ENCODE data around the gene C1orf159. TPM values are rescaled to one million over a fixed set of nuclear protein-coding genes. Genes with fewer than 3 reads are reported as not detected.
"Not testable (repeated sequence)": the region's sequence is repeated elsewhere in the genome, so short reads cannot be mapped to it uniquely, and the experiment has no call there.

The C1orf159 gene
- polyA plus RNA-seq, 2 of the 4 experiments (the other 2 are of a cell fraction) = 4.0 to 10.2 TPM

DNA sequence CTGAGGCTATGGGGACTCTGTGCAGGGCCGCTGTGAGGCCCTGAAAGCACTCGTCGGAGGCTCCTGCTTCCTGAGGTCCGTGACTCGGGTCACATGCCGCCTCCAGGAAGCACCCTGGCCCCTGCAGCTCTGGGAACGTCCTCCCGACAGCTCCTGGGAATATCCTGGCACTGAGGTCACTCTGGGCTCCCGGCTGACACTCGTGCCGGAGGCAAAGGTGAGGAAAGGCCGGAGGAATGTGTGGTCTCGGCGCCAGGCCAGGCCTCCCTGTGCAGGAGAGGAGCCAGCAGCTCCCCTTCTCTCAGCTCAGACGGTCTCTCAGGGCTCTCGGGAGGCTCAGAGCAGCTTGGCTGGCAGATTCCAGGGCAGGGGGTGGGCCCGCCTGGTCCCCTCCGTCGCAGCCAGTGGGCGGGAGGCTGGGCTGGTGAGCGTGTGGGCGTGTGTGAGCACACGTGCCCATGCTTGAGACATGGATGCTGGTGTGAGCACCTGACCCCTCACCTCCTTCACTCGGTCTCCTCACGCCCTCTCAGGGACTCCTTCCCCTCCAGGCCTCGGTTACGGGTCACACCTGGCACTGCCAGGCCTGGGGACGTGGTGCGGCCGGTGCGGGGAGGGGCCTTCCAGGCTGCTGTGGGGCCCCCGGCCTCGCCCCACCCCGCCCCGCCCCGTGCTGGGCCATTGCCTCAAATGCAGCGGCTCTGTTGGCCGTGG, 36.3 kb downstream of the C1orf159 start (continued):
- TF ChIP-seq, protein P1, sequence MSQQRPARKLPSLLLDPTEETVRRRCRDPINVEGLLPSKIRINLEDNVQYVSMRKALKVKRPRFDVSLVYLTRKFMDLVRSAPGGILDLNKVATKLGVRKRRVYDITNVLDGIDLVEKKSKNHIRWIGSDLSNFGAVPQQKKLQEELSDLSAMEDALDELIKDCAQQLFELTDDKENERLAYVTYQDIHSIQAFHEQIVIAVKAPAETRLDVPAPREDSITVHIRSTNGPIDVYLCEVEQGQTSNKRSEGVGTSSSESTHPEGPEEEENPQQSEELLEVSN (IDR thresholded peaks at IDR 0.05; ENCODE audit: borderline replicate concordance, low read depth) = peak; percentile 65
- TF ChIP-seq HDAC2 (IDR thresholded peaks at IDR 0.05) = no peak
- TF ChIP-seq FOSB (CRISPR knock-in tag; IDR thresholded peaks at IDR 0.05) = no peak

DNA sequence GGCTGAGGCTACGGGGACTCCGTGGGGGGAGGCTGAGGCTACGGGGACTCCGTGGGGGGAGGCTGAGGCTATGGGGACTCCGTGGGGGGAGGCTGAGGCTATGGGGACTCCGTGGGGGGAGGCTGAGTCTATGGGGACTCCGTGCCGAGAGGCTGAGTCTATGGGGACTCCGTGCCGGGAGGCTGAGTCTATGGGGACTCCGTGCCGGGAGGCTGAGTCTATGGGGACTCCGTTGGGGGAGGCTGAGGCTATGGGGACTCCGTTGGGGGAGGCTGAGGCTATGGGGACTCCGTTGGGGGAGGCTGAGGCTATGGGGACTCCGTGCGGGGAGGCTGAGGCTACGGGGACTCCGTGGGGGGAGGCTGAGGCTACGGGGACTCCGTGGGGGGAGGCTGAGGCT, 38.5 kb downstream of the C1orf159 start:
- H3K4me2 ChIP-seq; ATAC-seq; H3K4me3 ChIP-seq; POLR2A ChIA-PET; FAIRE-seq; H3K27ac ChIP-seq; CTCF ChIA-PET; H3K9me3 ChIP-seq; DNase-seq (ENCODE audit: low read depth in 1 of 2, low spot score in 1 of 2): not testable (repeated sequence)
- WGBS (ENCODE audit: missing lambda C conversion rate) = no CpG with 5 or more reads among the region's 21 CpGs
- peaks cover 21% of the 10 kb centered on the region for H3K4me1 ChIP-seq

DNA sequence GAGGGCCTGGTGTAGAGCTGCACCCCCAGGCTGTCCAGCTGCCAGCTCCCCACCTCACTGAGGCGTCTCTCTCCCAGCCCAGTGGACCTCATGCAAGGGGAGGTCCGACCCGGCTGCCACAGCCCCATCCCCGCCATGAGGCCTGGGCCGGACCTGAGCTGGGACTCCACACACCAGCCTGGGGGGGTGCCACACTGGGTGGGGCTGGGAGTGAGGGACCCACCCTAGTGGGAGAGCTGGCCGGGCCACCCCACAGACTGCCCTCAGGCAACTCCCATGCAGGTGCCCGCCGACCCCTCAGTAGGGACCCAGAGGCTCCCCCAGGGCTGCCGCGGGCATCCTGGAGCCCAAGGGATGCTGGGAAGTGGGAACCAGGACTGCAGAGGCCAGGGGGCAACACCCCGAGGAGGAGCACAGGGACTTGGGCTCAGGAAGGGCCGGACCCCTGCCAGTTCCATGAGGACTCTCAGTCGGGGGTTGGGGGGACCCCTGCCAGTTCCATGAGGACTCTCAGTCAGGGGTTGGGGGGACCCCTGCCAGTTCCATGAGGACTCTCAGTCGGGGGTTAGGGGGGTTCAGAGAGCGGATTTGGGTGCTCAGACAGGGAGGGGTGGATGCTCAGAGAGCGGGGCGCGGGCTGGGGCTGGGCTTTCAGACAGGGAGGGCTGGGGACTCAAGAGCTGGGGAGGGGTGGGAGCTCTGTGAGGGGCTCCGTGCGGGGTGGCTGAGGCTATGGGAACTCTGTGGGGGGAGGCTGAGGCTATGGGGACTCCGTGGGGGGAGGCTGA, 40.5 kb downstream of the C1orf159 start:
- Histone ChIP-seq H3K9me3 (no peaks in the 10 kb centered on the region), H3K4me3 (no peak overlapping the region), H3K4me1 (peaks cover 25% of the 10 kb centered on the region), H3K27ac (peak overlapping the region in 1 of 2 experiments; percentile 41; a peak in 2 of 6 replicates), H3K4me2 (no peak overlapping the region)
- ChIA-PET CTCF (interaction anchor here (1.2 to 1.5 kb wide), 2 partner anchors 12 to 47 kb away, joined by 4 to 7 read pairs; no protein-coding TSS in a partner anchor), POLR2A (no interaction called here)
- TF ChIP-seq, protein P2, sequence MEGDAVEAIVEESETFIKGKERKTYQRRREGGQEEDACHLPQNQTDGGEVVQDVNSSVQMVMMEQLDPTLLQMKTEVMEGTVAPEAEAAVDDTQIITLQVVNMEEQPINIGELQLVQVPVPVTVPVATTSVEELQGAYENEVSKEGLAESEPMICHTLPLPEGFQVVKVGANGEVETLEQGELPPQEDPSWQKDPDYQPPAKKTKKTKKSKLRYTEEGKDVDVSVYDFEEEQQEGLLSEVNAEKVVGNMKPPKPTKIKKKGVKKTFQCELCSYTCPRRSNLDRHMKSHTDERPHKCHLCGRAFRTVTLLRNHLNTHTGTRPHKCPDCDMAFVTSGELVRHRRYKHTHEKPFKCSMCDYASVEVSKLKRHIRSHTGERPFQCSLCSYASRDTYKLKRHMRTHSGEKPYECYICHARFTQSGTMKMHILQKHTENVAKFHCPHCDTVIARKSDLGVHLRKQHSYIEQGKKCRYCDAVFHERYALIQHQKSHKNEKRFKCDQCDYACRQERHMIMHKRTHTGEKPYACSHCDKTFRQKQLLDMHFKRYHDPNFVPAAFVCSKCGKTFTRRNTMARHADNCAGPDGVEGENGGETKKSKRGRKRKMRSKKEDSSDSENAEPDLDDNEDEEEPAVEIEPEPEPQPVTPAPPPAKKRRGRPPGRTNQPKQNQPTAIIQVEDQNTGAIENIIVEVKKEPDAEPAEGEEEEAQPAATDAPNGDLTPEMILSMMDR (IDR thresholded peaks at IDR 0.05) = no peak
- TF ChIP-seq SREBF2 (IDR thresholded peaks at IDR 0.05) (no peak), HEYL (CRISPR knock-in tag; IDR thresholded peaks at IDR 0.05) (no peak), HOXB13 (CRISPR knock-in tag; IDR thresholded peaks at IDR 0.05; ENCODE audit: low read depth) (no peak), POLR2AphosphoS2 (conservative IDR thresholded peaks at IDR 0.05; ENCODE audit: low read length) (no peak), RAD21 (conservative IDR thresholded peaks at IDR 0.05 in 1 of 2, IDR thresholded peaks at IDR 0.05 in 1 of 2) (no peak), KDM5A (IDR thresholded peaks at IDR 0.05) (no peak), RNF2 (IDR thresholded peaks at IDR 0.05; ENCODE audit: borderline replicate concordance, low read depth) (no peak), NR3C1 (IDR thresholded peaks at IDR 0.05) (no peak), EHMT2 (IDR thresholded peaks at IDR 0.05; ENCODE audit: low read depth) (no peak), NPAS2 (CRISPR knock-in tag; IDR thresholded peaks at IDR 0.05; ENCODE audit: borderline replicate concordance) (no peak), ZFP36 (IDR thresholded peaks at IDR 0.05; ENCODE audit: borderline replicate concordance, partially characterized antibody) (no peak)
- TF ChIP-seq, protein P3, sequence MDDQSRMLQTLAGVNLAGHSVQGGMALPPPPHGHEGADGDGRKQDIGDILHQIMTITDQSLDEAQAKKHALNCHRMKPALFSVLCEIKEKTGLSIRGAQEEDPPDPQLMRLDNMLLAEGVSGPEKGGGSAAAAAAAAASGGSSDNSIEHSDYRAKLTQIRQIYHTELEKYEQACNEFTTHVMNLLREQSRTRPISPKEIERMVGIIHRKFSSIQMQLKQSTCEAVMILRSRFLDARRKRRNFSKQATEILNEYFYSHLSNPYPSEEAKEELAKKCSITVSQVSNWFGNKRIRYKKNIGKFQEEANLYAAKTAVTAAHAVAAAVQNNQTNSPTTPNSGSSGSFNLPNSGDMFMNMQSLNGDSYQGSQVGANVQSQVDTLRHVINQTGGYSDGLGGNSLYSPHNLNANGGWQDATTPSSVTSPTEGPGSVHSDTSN (IDR thresholded peaks at IDR 0.05) = no peak
- TF ChIP-seq, protein P4, sequence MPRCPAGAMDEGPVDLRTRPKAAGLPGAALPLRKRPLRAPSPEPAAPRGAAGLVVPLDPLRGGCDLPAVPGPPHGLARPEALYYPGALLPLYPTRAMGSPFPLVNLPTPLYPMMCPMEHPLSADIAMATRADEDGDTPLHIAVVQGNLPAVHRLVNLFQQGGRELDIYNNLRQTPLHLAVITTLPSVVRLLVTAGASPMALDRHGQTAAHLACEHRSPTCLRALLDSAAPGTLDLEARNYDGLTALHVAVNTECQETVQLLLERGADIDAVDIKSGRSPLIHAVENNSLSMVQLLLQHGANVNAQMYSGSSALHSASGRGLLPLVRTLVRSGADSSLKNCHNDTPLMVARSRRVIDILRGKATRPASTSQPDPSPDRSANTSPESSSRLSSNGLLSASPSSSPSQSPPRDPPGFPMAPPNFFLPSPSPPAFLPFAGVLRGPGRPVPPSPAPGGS (IDR thresholded peaks at IDR 0.05) = no peak
- TF ChIP-seq, protein P5, sequence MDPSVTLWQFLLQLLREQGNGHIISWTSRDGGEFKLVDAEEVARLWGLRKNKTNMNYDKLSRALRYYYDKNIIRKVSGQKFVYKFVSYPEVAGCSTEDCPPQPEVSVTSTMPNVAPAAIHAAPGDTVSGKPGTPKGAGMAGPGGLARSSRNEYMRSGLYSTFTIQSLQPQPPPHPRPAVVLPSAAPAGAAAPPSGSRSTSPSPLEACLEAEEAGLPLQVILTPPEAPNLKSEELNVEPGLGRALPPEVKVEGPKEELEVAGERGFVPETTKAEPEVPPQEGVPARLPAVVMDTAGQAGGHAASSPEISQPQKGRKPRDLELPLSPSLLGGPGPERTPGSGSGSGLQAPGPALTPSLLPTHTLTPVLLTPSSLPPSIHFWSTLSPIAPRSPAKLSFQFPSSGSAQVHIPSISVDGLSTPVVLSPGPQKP (IDR thresholded peaks at IDR 0.05; ENCODE audit: low read depth, low read length) = no peak
- TF ChIP-seq, protein P6, sequence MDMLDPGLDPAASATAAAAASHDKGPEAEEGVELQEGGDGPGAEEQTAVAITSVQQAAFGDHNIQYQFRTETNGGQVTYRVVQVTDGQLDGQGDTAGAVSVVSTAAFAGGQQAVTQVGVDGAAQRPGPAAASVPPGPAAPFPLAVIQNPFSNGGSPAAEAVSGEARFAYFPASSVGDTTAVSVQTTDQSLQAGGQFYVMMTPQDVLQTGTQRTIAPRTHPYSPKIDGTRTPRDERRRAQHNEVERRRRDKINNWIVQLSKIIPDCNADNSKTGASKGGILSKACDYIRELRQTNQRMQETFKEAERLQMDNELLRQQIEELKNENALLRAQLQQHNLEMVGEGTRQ (IDR thresholded peaks at IDR 0.05) = no peak
- WGBS (ENCODE audit: missing lambda C conversion rate) = 67% methylated on average over 6 of the region's 21 CpGs
- ATAC-seq (no peak), DNase-seq (ENCODE audit: low read depth in 1 of 2, low spot score in 1 of 2) (no peak), FAIRE-seq (no peak)
